Measurements from ENCODE around the gene GNA15. TPM values are rescaled to one million over a fixed set of nuclear protein-coding genes. Genes with fewer than 3 reads are reported as not detected.

GNA15 gene
- total RNA-seq, 4 donors from 2014 or later: 3.8 to 22.5 (median 7.8) TPM

GRCh38 chr19:3098515-3099346 is 37.1 kb upstream of the GNA15 start:
- H3K9me3 ChIP-seq: no peaks in the 10 kb centered on the region
- H3K27me3 ChIP-seq: no peaks in the 10 kb centered on the region
- WGBS, 2 donors: 17 to 24% methylated on average over 29 to 35 of the region's 40 CpGs
- DNase-seq (ENCODE audit: low spot score in 2 of 2): no peak
- TF ChIP-seq CTCF (IDR thresholded peaks at IDR 0.05) (no peak), EP300 (IDR thresholded peaks at IDR 0.05) (no peak), POLR2A (IDR thresholded peaks at IDR 0.05) (no peak)
- peak overlapping the region; percentile 24 to 88 (median 87) for H3K27ac ChIP-seq
- no peaks in the 10 kb centered on the region for H3K36me3 ChIP-seq
- H3K4me1 ChIP-seq: peaks cover 0 to 90% (median 61%) of the 10 kb centered on the region in 4 donors
- H3K4me3 ChIP-seq: peak overlapping the region; percentile 22 to 99 (median 91)

GRCh38 chr19:3099347-3100145 is 36.3 kb upstream of the GNA15 start:
- Histone ChIP-seq H3K36me3 (no peaks in the 10 kb centered on the region), H3K4me3 (peak overlapping the region in 3 of 4 donors; percentile 88 to 99 (median 94)), H3K27me3 (no peaks in the 10 kb centered on the region), H3K27ac (peak overlapping the region; percentile 24 to 88 (median 87)), H3K9me3 (no peaks in the 10 kb centered on the region), H3K4me1 (peaks cover 0 to 96% (median 68%) of the 10 kb centered on the region in 4 donors)
- DNase-seq (ENCODE audit: low spot score in 2 of 2): no peak
- WGBS, 2 donors: 87 to 91% methylated on average over 16 to 24 of the region's 29 CpGs
- TF ChIP-seq POLR2A (IDR thresholded peaks at IDR 0.05) (no peak), CTCF (IDR thresholded peaks at IDR 0.05) (no peak), EP300 (IDR thresholded peaks at IDR 0.05) (no peak)

- no peak for TF ChIP-seq EP300 (IDR thresholded peaks at IDR 0.05)
- TF ChIP-seq POLR2A (IDR thresholded peaks at IDR 0.05): no peak
- Histone ChIP-seq H3K9me3 (no peaks in the 10 kb centered on the region), H3K27me3 (no peaks in the 10 kb centered on the region), H3K27ac (peak overlapping the region in 2 of 4 donors; percentile 87 to 88), H3K4me1 (peaks cover 0 to 99% (median 65%) of the 10 kb centered on the region in 4 donors), H3K36me3 (no peaks in the 10 kb centered on the region), H3K4me3 (no peak overlapping the region)
- no peak for DNase-seq (ENCODE audit: low spot score in 2 of 2)
- 67 to 77% methylated on average over 1 to 14 of the region's 14 CpGs for WGBS, 2 donors
Observed at GRCh38 chr19:3100331-3100730, 35.5 kb upstream of the GNA15 start.

- peaks cover 0 to 99% (median 58%) of the 10 kb centered on the region in 4 donors for H3K4me1 ChIP-seq
- H3K27me3 ChIP-seq: no peaks in the 10 kb centered on the region
- no peaks in the 10 kb centered on the region for H3K9me3 ChIP-seq
- H3K4me3 ChIP-seq: no peak overlapping the region
- DNase-seq (ENCODE audit: low spot score in 2 of 2): no peak
- TF ChIP-seq EP300 (IDR thresholded peaks at IDR 0.05) (no peak), CTCF (IDR thresholded peaks at IDR 0.05) (no peak), POLR2A (IDR thresholded peaks at IDR 0.05) (no peak)
- peak overlapping the region in 1 of 4 donors; percentile 39 for H3K27ac ChIP-seq
- WGBS, 2 donors: 63 to 75% methylated on average over 16 to 25 of the region's 34 CpGs
- H3K36me3 ChIP-seq: no peaks in the 10 kb centered on the region
Observed at GRCh38 chr19:3100747-3101730, 34.8 kb upstream of the GNA15 start.

Measured in tibial nerve (tissue), 4 donors.